ENCODE data around the gene ZNF541.
"Not testable (repeated sequence)": the region's sequence is repeated elsewhere in the genome, so short reads cannot be mapped to it uniquely, and the experiment has no call there.

Gene ZNF541

GRCh38 chr19:47600246-47601179 is 27.6 kb upstream of the ZNF541 start:
- peak; percentile 99 for DNase-seq

- not testable (repeated sequence) for DNase-seq
These were observed 26.8 kb upstream of the ZNF541 start for GRCh38 chr19:47599671-47600245.

- no peak for DNase-seq
These were observed 25.7 kb upstream of the ZNF541 start for GRCh38 chr19:47598407-47599349.

GRCh38 chr19:47595944-47596343 is 23.0 kb upstream of the ZNF541 start:
- no peak for DNase-seq

GRCh38 chr19:47593860-47594259 is 20.9 kb upstream of the ZNF541 start:
- no peak for DNase-seq

GRCh38 chr19:47589824-47590223 is 16.9 kb upstream of the ZNF541 start:
- no peak for DNase-seq

GRCh38 chr19:47587295-47587694 is 14.3 kb upstream of the ZNF541 start:
- no peak for DNase-seq

- not testable (repeated sequence) for DNase-seq
These were observed 10.2 kb upstream of the ZNF541 start for GRCh38 chr19:47583161-47583560.

GRCh38 chr19:47582320-47582909 is 9.5 kb upstream of the ZNF541 start:
- DNase-seq, result no peak

GRCh38 chr19:47581605-47582319 is 8.8 kb upstream of the ZNF541 start:
- no peak for DNase-seq

GRCh38 chr19:47580397-47580796 is 7.4 kb upstream of the ZNF541 start:
- DNase-seq, result no peak

- no peak for DNase-seq
These were observed 313 bp downstream of the ZNF541 start for GRCh38 chr19:47572635-47573034.

- no peak for DNase-seq
These were observed 3.6 kb downstream of the ZNF541 start for GRCh38 chr19:47569331-47569730.

GRCh38 chr19:47564081-47564480 is 8.9 kb downstream of the ZNF541 start:
- no peak for DNase-seq

- DNase-seq, result no peak
These were observed 11.4 kb downstream of the ZNF541 start for GRCh38 chr19:47561440-47562057.

- no peak for DNase-seq
These were observed 11.9 kb downstream of the ZNF541 start for GRCh38 chr19:47560999-47561398.

- no peak for DNase-seq
These were observed 22.8 kb downstream of the ZNF541 start for GRCh38 chr19:47550129-47550528.

- DNase-seq, result peak; percentile 14
These were observed 23.6 kb downstream of the ZNF541 start for GRCh38 chr19:47549261-47549862.

GRCh38 chr19:47547199-47547598 is 25.7 kb downstream of the ZNF541 start:
- no peak for DNase-seq

- no peak for DNase-seq
These were observed 27.6 kb downstream of the ZNF541 start for GRCh38 chr19:47545061-47545948.
